ENCODE results near the gene DDX56.

DNA sequence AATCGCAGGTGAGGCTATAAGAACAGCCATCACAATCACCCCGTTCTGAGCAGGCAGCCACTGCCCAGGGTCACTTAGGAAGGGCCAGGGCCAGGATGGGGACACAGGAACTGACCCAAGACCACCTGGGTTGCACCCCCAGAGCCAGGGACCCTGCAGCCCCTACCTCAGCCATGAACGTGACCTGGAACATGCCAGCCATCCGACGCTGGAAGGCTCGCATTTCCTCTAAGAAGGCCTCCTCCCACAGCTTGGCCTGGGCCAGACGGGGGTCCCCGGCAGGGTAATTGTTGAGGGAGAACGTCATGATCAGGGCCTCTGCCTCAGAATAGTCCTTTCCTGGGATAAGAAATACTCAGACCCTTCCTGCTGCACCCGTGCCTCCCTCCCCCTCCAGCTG is 37.6 kb downstream of the DDX56 start:
- TF ChIP-seq SRF (CRISPR knock-in tag; IDR thresholded peaks at IDR 0.05) (no peak), TCF7L2 (IDR thresholded peaks at IDR 0.05; ENCODE audit: low read depth, low read length) (no peak), SRSF9 (IDR thresholded peaks at IDR 0.05; ENCODE audit: borderline replicate concordance, low read depth, low read length) (no peak), GATAD2B (IDR thresholded peaks at IDR 0.05; ENCODE audit: borderline replicate concordance) (no peak), ZNF134 (CRISPR knock-in tag; conservative IDR thresholded peaks at IDR 0.05) (no peak), SOX6 (IDR thresholded peaks at IDR 0.05) (no peak), ZNF561 (CRISPR knock-in tag; conservative IDR thresholded peaks at IDR 0.05) (no peak)
- TF ChIP-seq, protein P1, sequence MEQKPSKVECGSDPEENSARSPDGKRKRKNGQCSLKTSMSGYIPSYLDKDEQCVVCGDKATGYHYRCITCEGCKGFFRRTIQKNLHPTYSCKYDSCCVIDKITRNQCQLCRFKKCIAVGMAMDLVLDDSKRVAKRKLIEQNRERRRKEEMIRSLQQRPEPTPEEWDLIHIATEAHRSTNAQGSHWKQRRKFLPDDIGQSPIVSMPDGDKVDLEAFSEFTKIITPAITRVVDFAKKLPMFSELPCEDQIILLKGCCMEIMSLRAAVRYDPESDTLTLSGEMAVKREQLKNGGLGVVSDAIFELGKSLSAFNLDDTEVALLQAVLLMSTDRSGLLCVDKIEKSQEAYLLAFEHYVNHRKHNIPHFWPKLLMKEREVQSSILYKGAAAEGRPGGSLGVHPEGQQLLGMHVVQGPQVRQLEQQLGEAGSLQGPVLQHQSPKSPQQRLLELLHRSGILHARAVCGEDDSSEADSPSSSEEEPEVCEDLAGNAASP (IDR thresholded peaks at IDR 0.05): no peak
- TF ChIP-seq, protein P2, sequence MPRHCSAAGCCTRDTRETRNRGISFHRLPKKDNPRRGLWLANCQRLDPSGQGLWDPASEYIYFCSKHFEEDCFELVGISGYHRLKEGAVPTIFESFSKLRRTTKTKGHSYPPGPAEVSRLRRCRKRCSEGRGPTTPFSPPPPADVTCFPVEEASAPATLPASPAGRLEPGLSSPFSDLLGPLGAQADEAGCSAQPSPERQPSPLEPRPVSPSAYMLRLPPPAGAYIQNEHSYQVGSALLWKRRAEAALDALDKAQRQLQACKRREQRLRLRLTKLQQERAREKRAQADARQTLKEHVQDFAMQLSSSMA (CRISPR knock-in tag; IDR thresholded peaks at IDR 0.05): no peak
- TF ChIP-seq, protein P3, sequence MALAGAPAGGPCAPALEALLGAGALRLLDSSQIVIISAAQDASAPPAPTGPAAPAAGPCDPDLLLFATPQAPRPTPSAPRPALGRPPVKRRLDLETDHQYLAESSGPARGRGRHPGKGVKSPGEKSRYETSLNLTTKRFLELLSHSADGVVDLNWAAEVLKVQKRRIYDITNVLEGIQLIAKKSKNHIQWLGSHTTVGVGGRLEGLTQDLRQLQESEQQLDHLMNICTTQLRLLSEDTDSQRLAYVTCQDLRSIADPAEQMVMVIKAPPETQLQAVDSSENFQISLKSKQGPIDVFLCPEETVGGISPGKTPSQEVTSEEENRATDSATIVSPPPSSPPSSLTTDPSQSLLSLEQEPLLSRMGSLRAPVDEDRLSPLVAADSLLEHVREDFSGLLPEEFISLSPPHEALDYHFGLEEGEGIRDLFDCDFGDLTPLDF (CRISPR knock-in tag; IDR thresholded peaks at IDR 0.05): no peak
